Skin epidermis (tissue), 12 donors: ENCODE measurements around the gene PARD3.
"Not testable (repeated sequence)": the region's sequence is repeated elsewhere in the genome, so short reads cannot be mapped to it uniquely, and the experiment has no call there.

Experiments
- H3K27ac ChIP-seq, 21 experiments: fragments of 200-600 bp; sonication (generic) in 11 of 21; one replicate each; pipeline ENCODE4 v1.5.0; 2020; ENCODE audit warnings: mild to moderate bottlenecking in 3 of 21, inconsistent platforms in 2 of 21, moderate library complexity in 2 of 21
- H3K4me3 ChIP-seq, 7 experiments: fragments of 200-600 bp; sonication (generic) in 2 of 7; one replicate each; pipeline ENCODE4 v1.5.0; 2020; ENCODE audit warnings: inconsistent platforms in 2 of 7, mild to moderate bottlenecking in 2 of 7, moderate library complexity in 1 of 7

The PARD3 gene

DNA sequence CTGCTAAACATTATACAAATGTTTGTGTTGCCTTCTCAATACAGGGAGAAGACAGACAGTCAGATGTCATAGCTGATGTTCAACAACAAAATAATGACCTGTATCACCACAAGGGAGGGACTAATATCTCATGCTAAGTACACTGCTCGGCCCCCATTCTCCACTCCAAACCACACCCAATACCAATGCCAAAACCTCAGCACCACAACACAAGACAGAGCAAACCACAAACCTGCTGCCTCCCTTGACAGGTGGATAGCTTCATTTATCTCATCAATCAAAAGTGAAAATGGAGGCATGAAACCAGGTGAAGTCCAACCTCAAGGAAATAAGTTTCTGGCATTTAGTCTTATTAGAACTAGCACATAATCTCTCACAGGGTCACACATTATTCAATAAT, 109.5 kb downstream of the PARD3 start:
- H3K27ac ChIP-seq, result no peak overlapping the region
- no peak overlapping the region for H3K4me3 ChIP-seq

DNA sequence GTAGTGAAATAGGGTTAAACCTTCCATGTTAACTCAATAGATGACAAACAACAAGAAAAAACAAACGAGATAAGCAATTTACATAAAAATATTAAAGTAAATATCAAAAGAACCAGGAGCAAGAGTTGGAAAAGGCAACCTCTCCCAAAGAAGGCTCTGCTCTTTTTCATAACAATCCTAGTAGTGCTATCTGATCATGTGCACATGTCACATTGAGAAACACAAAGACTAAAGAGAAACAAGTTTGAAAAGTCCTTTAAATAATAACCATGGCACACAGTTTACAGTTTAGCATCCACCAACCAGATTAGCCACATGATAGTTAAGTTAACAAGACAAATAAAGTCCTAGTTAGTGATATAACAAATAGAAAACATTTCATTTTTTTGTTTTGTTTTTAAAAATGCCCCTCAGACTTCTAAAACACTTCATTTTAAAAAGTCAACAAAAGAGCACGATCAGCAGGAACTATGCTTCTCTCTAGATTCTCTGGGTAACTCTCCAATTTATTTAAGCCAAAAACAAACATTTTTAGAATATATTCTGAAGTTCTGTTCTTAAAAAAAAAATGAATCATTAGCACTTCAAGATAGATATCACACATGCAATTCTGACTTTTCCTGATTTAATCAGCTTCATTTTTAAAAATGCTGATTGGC, 110.4 kb downstream of the PARD3 start:
- Histone ChIP-seq H3K27ac (peak overlapping the region in 4 of 21 experiments; percentile 3 to 52 (median 18)), H3K4me3 (no peak overlapping the region)

DNA sequence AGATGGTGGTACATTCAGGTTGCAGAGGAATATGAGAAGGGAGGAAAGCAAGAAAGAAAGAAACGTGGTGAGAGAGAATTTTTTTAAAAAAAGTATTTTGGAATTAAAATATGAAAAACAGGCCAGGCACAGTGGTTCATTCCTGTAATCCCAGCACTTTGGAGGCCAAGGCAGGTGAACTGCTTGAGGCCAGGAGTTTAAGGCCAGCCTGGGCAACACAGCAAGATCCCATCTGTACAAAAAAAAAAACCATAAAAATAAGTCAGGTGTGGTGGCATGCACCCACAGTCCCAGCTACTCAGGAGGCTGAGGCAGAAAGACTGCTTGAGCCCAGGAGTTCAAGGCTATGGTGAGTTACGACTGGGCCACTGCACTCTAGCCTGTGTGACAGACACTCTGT, 112.1 kb downstream of the PARD3 start:
- H3K27ac ChIP-seq, result peak overlapping the region in 6 of 21 experiments; percentile 7 to 71 (median 33)

DNA sequence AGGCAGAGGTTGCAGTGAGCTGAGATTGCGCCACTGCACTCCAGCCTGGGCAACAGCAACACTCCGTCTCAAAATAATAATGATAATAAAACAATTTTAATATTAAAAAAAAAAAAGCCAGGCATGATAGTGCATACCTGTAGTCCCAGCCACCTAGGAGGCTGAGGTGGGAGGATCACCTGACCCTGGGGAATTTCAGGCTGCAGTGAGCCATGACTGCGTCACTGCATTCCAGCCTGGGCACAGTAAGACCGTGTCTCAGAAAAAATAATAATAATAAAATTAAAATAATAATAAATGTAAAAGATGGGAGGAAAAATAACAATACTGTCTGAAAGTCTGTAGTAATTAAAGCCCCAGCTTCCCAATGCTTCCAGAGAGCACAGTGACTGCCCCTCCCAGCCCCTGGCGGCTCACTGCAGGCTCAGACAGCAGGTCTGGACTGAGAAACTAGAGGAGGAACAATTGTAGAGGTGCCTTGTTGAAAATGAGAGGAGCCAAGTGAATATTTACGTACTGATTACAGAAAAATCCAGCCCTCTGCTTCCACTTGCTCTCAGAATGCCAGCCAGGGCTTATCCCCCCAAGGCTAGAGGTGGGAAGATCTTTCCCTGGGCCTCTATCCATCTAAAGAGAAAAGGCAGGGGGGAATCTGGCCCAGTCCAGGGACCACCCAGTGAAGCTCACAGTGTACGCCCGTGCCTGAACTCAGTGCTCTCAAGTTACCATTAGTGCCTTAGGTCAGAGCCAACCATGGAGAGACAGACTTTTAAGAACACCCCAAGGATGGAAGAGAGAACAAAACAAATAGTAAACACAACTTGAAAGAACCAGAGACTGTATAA, 112.8 kb downstream of the PARD3 start:
- peak overlapping the region in 11 of 21 experiments; percentile 4 to 71 (median 26) for H3K27ac ChIP-seq
- no peak overlapping the region for H3K4me3 ChIP-seq

More for the DNA sequence above, 112.1 kb downstream of the PARD3 start:
- H3K4me3 ChIP-seq, result no peak overlapping the region

DNA sequence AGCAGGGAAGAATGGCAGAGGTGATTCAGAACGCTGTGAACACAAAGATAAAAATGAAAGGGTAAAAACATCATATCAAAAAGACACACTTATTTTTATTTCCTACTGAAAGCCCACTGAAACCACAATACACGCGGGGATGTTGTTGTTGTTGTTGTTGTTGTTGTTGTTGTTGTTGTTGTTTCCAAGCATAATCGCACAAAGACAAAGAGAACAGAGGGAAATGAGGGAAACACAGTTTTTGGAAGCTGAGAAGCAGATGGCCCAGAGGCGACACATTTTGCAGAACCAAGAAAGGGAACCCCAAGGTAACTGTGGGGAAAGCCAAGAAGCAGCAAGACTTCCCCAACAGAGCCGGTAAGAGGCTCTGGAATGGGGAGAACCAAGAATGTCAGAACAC, 113.9 kb downstream of the PARD3 start:
- H3K27ac ChIP-seq, result peak overlapping the region in 4 of 21 experiments; percentile 14 to 71 (median 38)
- H3K4me3 ChIP-seq, result no peak overlapping the region

DNA sequence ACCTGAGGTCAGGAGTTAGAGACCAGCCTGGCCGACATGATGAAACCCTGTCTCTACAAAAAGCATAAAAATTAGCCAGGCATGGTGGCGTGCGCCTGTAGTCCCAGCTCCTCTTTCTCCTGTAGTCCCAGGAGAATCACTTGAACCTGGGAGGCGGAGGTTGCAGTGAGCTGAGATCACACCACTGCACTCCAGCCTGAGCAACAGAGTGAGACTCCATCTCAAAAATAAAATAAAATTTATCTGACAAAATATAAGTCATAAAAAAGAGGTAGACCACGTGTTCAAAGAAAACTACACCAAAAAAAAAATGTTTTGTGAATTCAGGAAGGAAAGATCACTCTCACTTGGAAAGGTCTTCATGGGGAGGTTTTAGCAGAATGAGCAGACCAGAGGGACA, 114.3 kb downstream of the PARD3 start:
- not testable (repeated sequence) for H3K4me3 ChIP-seq

DNA sequence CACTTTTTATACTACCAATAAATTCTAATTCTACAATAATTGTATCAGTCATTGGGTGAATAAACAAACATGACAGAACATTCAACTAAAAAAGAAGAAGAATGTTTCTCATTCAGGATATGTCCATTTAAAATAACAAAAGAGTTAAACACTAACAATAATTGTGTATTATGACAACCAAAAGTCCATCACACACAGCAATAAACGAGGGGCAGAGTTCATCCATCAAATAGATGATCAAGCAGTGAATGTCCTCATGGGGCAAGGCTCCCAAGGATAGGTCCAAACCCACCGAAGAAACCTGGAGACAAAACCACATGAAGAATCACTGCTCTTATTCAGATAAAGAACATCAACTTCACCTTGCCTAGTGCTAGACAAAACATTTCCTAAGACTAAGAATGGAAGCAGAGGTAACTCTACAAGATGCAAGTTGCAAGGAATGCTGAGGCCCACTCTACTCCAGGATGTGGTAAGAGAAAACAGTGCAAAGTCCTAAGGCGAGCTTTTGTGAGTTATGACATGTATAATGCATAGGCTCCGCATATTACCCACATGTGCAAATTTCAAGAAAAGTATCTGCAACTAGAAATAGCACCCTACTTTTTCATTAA, 115.1 kb downstream of the PARD3 start:
- Histone ChIP-seq H3K27ac (peak overlapping the region in 1 of 21 experiments; percentile 3), H3K4me3 (no peak overlapping the region)

More for the DNA sequence above, 114.3 kb downstream of the PARD3 start:
- H3K27ac ChIP-seq, result peak overlapping the region in 2 of 21 experiments; percentile 48 to 71

DNA sequence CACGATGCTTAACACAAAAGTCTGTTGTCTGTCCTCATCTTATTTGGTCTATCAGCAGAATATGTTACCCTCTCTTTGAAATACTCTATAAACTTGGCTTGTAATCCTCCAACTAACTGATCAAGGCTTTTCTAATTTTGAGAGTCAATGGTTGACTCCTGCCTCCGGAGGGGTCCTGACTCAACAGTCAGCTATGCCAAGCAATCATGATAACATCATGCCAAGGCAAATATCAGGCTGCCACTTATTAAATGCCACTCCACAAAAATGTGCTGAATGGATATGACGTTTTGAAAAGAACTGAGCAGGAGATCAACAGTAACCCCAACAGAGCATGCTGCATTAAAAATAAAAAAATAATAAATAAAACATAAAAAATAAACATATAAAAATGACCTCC, 116.1 kb downstream of the PARD3 start:
- Histone ChIP-seq H3K27ac (peak overlapping the region in 1 of 21 experiments; percentile 13), H3K4me3 (no peak overlapping the region)

DNA sequence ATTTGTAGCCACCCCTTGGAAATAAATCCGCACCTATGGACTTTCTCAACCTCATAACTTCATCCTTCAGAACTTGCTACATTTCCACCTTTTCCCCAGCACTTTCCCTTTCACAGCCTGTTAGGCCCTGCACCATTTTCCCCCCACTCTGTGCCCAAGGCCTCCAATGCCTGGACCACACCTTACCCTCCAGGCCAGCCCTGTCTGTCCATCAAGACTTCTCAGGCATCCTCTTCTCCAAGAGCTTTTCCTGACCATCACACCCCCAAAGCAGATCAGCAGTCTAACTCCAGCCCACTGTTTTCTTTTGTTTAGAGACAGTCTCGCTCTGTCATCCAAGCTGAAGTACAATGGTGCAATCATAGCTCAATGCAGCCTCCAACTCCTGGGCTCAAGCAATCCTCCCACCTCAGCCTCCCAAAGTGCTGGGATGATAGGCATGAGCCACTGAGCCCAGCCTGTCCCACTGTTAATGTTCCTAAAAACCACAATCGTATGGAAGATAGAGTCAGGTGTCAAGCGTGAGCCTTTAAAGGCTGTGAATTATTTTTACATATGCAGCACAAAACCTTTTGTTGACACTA, 116.8 kb downstream of the PARD3 start:
- peak overlapping the region in 1 of 21 experiments; percentile 21 for H3K27ac ChIP-seq

DNA sequence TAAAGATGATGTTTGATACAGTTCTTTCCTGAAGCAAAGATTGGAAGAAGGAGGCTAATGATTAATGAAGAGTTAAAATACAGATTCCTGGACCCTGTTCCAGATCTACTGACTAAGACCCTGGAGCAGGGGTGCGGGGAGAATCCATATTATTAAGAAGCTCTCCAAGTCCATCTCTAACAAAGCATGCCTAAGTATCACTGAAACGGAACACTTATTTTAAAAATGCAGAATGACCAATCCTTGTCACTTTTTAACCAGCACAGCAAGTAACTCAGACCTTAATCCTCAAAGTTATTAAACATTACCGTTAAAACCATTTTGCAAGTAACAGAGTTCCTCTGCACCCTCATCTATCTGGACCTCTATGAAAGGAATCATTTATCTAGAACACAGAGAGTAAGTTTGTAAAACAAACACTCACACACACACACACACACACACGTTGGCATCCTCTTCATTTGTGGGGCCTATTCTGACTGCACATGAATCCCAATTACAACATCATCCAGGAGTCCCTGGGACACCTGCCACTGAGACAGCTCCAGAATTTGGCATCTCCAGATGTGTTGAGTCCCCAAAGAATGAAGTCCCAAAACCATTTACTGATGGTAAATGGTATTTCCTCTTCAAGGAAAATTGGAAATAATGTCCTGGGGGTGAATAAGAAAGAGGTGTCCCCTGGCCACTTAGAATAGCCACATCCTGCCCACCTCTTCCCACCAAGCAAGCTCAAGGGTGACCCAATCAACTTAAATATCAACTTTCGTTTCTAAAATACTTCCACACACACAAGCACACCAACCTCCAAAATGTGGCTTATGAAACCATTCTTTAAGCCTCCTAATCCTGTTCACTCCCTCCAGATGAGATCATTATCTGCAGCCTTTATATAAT, 117.5 kb downstream of the PARD3 start:
- no peak overlapping the region for H3K4me3 ChIP-seq
- no peak overlapping the region for H3K27ac ChIP-seq

More for the DNA sequence above, 116.8 kb downstream of the PARD3 start:
- H3K4me3 ChIP-seq, result no peak overlapping the region

DNA sequence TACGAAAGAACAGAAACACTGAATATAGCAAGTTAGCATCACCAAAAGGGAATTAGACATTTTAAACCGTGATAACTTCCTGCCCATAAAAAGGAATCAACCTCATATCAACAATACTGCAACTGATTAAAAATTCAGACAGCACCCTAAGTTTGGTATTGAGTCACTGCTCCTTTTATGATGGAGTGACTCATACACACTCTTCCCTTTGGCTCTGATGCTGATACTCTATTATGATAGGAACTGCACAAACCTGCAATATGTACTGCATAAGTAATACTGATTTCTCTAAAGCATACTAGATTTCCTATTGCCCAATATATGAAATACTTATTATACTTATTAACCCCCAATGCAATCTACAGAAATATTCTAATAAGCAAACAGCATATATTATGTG, 118.7 kb downstream of the PARD3 start:
- Histone ChIP-seq H3K27ac (peak overlapping the region in 2 of 21 experiments; percentile 44 to 48), H3K4me3 (no peak overlapping the region)

DNA sequence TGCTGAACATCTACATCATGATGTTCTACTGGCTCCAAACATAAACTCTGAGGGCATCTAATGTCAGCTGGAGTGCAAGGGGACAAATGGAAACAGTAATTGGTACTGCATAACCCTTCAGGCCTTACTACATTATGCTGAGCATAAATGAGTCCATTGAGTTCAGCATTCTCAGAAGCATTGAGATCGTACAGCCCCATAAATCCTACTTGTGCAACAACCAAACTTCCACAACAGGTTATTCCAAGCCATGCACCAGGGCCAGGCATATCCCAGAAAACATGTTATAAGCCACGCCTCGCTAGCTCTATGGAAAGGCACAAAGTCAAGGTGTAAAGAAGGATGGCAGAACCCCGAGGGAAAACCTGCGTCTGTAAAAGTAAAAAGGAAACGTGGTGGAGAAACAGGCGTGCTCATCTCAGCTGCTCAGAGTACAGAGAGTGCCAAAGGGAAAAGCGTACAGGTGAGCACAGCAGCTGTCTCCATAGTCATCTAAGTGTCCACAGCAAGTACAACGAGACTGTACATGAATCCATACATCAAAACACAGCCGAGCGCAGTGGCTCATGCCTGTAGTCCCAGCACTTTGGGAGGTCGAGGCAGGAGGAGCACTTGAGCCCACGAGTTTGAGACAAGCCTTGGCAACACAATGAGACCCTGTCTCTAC, 124.6 kb downstream of the PARD3 start:
- peak overlapping the region in 5 of 21 experiments; percentile 17 to 57 (median 34) for H3K27ac ChIP-seq
- no peak overlapping the region for H3K4me3 ChIP-seq

DNA sequence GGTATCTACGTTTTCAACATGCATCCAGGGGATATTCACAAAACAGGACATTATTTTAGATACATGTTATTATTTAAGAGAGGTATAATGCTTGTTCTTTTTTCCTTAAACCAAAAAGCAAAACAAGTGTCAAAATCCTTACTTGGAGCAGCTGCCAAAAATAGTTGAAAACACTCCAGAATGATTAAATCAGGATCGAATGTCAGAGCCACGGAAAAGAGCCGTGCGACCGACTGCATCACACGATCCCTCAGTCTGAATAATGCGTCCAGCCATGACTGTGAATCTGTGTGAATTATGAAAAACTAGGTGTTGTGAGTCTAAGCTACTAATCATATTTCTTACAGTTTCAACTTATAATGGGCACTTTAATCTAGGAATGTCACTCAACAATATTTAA, 126.0 kb downstream of the PARD3 start:
- H3K4me3 ChIP-seq, result no peak overlapping the region
- no peak overlapping the region for H3K27ac ChIP-seq

DNA sequence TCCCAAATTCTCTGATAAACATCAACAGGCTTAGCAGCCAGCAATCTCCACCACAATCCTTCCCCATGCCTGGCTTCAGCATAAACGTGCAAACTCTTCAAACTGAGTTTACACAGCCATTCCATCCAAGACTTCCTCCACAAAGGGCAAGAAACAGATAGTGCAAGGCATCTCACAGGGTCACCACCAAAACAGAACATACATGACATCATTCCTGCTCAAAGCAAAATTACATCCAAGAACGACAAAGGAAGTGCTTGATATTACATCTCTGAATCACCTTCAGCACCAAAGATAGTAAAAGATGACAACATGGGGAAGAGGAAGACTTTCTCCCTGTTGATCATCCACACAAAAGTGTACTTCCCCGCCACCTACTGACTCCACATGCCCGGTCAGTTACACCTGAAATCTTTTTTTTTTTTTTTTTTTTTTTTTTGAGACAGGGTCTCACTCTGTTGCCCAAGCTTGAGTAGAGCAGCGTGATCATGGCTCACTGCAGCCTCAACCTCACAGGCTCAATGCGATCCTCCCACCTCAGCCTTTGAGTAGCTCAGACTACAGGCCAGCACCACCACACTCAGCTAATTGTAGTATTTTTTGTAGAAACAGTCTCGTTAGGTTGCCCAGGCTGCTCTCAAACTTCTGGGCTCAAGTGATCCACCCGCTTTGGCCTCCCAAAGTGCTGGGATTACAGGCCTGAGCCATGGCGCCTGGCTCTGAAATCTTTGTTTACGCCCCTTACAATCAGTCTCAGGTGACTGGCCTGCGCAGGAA, 127.5 kb downstream of the PARD3 start:
- H3K27ac ChIP-seq, result no peak overlapping the region
- no peak overlapping the region for H3K4me3 ChIP-seq

DNA sequence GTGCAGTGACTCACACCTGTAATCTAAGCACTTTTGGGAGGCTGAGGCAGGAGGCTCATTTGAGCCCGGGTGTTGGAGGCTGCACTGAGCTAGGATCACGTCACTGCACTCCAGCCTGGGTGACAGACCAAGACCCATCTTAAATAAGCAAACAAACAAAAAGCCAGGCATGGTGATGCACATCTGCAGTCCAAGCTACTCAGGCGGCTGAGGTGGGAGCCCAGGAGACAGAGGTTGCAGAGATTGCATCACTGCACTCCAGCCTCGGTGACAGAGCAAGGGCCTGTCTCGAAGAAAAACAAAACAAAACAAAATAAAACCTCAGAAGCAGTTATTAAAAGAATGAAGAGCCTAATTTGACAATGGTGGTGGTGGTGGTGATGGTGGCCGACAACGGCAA, 132.5 kb downstream of the PARD3 start:
- H3K27ac ChIP-seq, result no peak overlapping the region
- no peak overlapping the region for H3K4me3 ChIP-seq

DNA sequence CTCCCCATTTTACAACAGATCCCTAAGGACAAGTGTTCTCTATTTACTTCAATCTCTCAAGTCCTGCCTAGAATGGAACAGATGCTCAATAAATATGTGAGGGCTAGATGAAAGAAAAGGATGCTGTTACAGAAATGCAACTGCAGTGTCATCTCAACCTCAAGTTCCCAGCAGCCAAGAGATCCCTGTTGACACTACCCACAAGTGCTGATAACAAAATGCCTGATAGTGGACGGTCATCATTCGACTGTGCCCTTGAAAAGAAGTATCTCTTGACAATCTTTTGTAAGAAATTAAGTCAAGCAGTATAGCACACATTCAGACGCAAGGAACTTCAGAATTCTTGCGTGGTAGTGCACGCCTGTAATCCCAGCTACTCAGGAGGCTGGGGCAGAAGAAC, 133.2 kb downstream of the PARD3 start:
- Histone ChIP-seq H3K27ac (no peak overlapping the region), H3K4me3 (no peak overlapping the region)

DNA sequence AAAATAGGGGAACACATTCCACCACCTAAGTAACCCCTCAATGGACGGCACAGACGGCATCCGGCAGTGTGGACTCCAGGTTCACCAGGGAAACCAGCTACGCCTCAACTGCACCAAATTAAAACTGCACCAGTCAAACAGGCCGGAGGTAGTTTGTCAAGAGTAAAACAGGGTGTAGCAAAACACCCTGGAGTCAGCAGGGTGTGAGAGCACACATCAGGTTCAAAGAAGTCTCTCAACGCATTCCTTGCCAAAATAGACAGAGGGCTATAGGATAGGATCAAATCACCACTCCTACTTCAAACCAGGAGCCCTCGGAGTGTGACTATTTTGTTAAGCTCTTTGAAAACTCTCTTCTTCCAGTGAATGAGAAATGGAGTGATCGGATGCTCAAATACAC, 135.9 kb downstream of the PARD3 start:
- no peak overlapping the region for H3K4me3 ChIP-seq
- peak overlapping the region in 2 of 21 experiments; percentile 0 to 42 for H3K27ac ChIP-seq

DNA sequence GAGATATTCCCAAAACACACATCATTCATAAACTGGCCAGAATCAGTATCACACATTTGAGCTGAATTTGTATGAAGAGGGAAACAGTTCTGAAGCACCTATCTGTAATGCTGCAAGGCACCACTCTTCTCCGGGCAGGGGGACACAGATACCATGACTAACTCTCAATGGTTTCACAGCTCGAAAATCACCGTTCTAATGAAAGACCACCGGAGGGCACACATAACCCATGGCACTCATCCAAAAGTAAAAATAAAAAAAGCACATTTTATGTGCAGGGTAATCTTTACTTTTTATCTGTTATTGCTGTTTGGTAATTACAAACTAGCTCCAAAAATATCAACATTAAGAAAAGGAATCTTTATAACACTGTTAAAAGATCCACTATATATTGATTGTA, 137.5 kb downstream of the PARD3 start:
- Histone ChIP-seq H3K4me3 (no peak overlapping the region), H3K27ac (no peak overlapping the region)
